ENCODE data around the gene ALKBH5. TPM values are rescaled to one million over a fixed set of nuclear protein-coding genes. Genes with fewer than 3 reads are reported as not detected.

The ALKBH5 gene
- polyA plus RNA-seq, 1 donor from 2014 or later: 55.0 TPM

GRCh38 chr17:18146259-18146658 lies 37.4 kb upstream of the ALKBH5 start:
- no peaks in the 10 kb centered on the region for H3K27me3 ChIP-seq (ENCODE audit: insufficient read depth, low read depth, low read length)
- TF ChIP-seq, protein P1, sequence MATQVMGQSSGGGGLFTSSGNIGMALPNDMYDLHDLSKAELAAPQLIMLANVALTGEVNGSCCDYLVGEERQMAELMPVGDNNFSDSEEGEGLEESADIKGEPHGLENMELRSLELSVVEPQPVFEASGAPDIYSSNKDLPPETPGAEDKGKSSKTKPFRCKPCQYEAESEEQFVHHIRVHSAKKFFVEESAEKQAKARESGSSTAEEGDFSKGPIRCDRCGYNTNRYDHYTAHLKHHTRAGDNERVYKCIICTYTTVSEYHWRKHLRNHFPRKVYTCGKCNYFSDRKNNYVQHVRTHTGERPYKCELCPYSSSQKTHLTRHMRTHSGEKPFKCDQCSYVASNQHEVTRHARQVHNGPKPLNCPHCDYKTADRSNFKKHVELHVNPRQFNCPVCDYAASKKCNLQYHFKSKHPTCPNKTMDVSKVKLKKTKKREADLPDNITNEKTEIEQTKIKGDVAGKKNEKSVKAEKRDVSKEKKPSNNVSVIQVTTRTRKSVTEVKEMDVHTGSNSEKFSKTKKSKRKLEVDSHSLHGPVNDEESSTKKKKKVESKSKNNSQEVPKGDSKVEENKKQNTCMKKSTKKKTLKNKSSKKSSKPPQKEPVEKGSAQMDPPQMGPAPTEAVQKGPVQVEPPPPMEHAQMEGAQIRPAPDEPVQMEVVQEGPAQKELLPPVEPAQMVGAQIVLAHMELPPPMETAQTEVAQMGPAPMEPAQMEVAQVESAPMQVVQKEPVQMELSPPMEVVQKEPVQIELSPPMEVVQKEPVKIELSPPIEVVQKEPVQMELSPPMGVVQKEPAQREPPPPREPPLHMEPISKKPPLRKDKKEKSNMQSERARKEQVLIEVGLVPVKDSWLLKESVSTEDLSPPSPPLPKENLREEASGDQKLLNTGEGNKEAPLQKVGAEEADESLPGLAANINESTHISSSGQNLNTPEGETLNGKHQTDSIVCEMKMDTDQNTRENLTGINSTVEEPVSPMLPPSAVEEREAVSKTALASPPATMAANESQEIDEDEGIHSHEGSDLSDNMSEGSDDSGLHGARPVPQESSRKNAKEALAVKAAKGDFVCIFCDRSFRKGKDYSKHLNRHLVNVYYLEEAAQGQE (IDR thresholded peaks at IDR 0.05; ENCODE audit: borderline replicate concordance): no peak
- no peak for TF ChIP-seq TAF1 (IDR thresholded peaks at IDR 0.05; ENCODE audit: low read depth)
- no peak for TF ChIP-seq POLR2AphosphoS5 (IDR thresholded peaks at IDR 0.05)
- no peak for TF ChIP-seq EZH2 (IDR thresholded peaks at IDR 0.05; ENCODE audit: borderline replicate concordance, insufficient read depth, low read length, poor library complexity, severe bottlenecking)
- no peak for TF ChIP-seq RAD21 (conservative IDR thresholded peaks at IDR 0.05)
- no peak for TF ChIP-seq SMC3 (conservative IDR thresholded peaks at IDR 0.05; ENCODE audit: poor library complexity)
- no peak for TF ChIP-seq MXI1 (conservative IDR thresholded peaks at IDR 0.05; ENCODE audit: poor library complexity, severe bottlenecking)
- no peaks in the 10 kb centered on the region for H3K9me3 ChIP-seq (ENCODE audit: low read length)
- no peaks in the 10 kb centered on the region for H3F3A ChIP-seq (ENCODE audit: insufficient read depth, low read length, poor library complexity, severe bottlenecking)
- no peak overlapping the region for H3K4me2 ChIP-seq (ENCODE audit: low read length)
- no peak overlapping the region for H3K27ac ChIP-seq (ENCODE audit: low read length)
- no peaks in the 10 kb centered on the region for H4K20me1 ChIP-seq (ENCODE audit: insufficient read depth)
- no peaks in the 10 kb centered on the region for H3K79me2 ChIP-seq (replicated peaks; ENCODE audit: insufficient read depth, low read length)
- no peak overlapping the region for H2AFZ ChIP-seq (ENCODE audit: low read depth, low read length)
- H3K9ac ChIP-seq (ENCODE audit: low read length): no peak overlapping the region
- H3K36me3 ChIP-seq (ENCODE audit: insufficient read depth, low read length): no peaks in the 10 kb centered on the region
- H3K4me3 ChIP-seq (ENCODE audit: low read length): no peak overlapping the region
- H3K9me2 ChIP-seq (ENCODE audit: insufficient read depth, low read length): no peaks in the 10 kb centered on the region

- H3K4me2 ChIP-seq (ENCODE audit: low read length): no peak overlapping the region
- H3K4me3 ChIP-seq (ENCODE audit: low read length): no peak overlapping the region
- H3K79me2 ChIP-seq (replicated peaks; ENCODE audit: insufficient read depth, low read length): no peaks in the 10 kb centered on the region
- H3K27ac ChIP-seq (ENCODE audit: low read length): no peak overlapping the region
- no peaks in the 10 kb centered on the region for H3K9me2 ChIP-seq (ENCODE audit: insufficient read depth, low read length)
- H4K20me1 ChIP-seq (ENCODE audit: insufficient read depth): no peaks in the 10 kb centered on the region
- no peaks in the 10 kb centered on the region for H3F3A ChIP-seq (ENCODE audit: insufficient read depth, low read length, poor library complexity, severe bottlenecking)
- no peaks in the 10 kb centered on the region for H3K9me3 ChIP-seq (ENCODE audit: low read length)
- TF ChIP-seq POLR2AphosphoS5 (IDR thresholded peaks at IDR 0.05) (no peak), SMC3 (conservative IDR thresholded peaks at IDR 0.05; ENCODE audit: poor library complexity) (no peak)
- no peak overlapping the region for H2AFZ ChIP-seq (ENCODE audit: low read depth, low read length)
- H3K9ac ChIP-seq (ENCODE audit: low read length): no peak overlapping the region
- H3K36me3 ChIP-seq (ENCODE audit: insufficient read depth, low read length): no peaks in the 10 kb centered on the region
- no peaks in the 10 kb centered on the region for H3K27me3 ChIP-seq (ENCODE audit: insufficient read depth, low read depth, low read length)
These were observed 36.6 kb upstream of the ALKBH5 start for GRCh38 chr17:18146980-18147379.

GRCh38 chr17:18148586-18148985 lies 35.0 kb upstream of the ALKBH5 start:
- no peak overlapping the region for H3K9ac ChIP-seq (ENCODE audit: low read length)
- H3K9me3 ChIP-seq (ENCODE audit: low read length): no peaks in the 10 kb centered on the region
- no peaks in the 10 kb centered on the region for H3K9me2 ChIP-seq (ENCODE audit: insufficient read depth, low read length)
- H3K4me3 ChIP-seq (ENCODE audit: low read length): no peak overlapping the region
- no peak overlapping the region for H3K27ac ChIP-seq (ENCODE audit: low read length)
- H4K20me1 ChIP-seq (ENCODE audit: insufficient read depth): no peaks in the 10 kb centered on the region
- H3F3A ChIP-seq (ENCODE audit: insufficient read depth, low read length, poor library complexity, severe bottlenecking): no peaks in the 10 kb centered on the region
- H2AFZ ChIP-seq (ENCODE audit: low read depth, low read length): no peak overlapping the region
- no peak for TF ChIP-seq EP300 (conservative IDR thresholded peaks at IDR 0.05; ENCODE audit: poor library complexity, severe bottlenecking)
- TF ChIP-seq EZH2 (IDR thresholded peaks at IDR 0.05; ENCODE audit: borderline replicate concordance, insufficient read depth, low read length, poor library complexity, severe bottlenecking): no peak
- TF ChIP-seq RAD21 (conservative IDR thresholded peaks at IDR 0.05): no peak
- no peaks in the 10 kb centered on the region for H3K79me2 ChIP-seq (replicated peaks; ENCODE audit: insufficient read depth, low read length)
- no peaks in the 10 kb centered on the region for H3K27me3 ChIP-seq (ENCODE audit: insufficient read depth, low read depth, low read length)
- no peak overlapping the region for H3K4me2 ChIP-seq (ENCODE audit: low read length)
- no peaks in the 10 kb centered on the region for H3K36me3 ChIP-seq (ENCODE audit: insufficient read depth, low read length)

Measured in neural cell (in vitro differentiated cells).